ENCODE data around the gene MYO3B.
"Not testable (repeated sequence)": the region's sequence is repeated elsewhere in the genome, so short reads cannot be mapped to it uniquely, and the experiment has no call there.

Gene MYO3B

DNA sequence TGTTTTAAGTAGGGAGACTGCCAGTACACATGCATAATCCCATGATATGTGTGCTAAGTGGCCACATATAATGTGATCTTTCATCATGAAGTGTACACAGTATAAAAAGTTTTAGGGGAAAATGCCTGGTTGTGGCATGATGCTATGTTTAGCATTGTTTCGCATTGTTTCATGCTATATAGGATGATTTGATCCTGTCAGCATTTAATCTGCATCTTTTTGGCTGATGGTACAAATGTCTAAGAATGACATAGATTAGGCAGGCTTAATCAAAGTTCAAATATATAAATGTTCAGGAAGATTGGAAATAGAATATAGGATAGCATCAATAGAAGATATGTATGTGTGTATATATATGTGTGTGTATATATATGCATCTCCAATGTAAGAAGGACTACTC is 83.6 kb downstream of the MYO3B start:
- TF ChIP-seq EZH2 (IDR thresholded peaks at IDR 0.05) (no peak), POLR2AphosphoS5 (IDR thresholded peaks at IDR 0.05; ENCODE audit: borderline replicate concordance, low read depth, low read length) (no peak), FOXP2 (optimal IDR thresholded peaks at IDR 0.05; ENCODE audit: control extremely low read depth, extremely low read length, insufficient read depth) (no peak)

DNA sequence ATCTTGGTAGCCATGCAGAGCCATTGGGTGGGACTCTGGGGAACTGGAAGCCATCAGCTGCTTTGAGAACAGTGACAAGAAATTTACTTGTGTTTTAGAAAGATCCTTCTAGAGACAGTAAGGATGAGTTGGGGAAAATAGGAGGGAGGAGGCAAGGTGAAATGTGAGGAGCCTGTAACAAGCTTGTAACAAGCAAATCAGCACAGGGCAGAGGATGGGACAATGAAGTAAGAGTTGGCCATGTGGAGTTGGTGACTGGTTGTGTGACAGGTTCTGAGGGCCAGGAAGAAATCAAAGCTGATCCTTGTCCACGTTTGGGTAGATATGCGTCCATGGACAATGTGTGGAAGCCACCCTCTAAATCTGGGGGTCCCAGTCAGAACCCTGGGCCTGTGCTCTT is 84.4 kb downstream of the MYO3B start:
- no peaks in the 10 kb centered on the region for H3K36me3 ChIP-seq (ENCODE audit: insufficient read depth, low read length)
- no peak for TF ChIP-seq EZH2 (IDR thresholded peaks at IDR 0.05)
- H3K9ac ChIP-seq (ENCODE audit: insufficient read length): no peak overlapping the region
- no peak overlapping the region for H3K4me3 ChIP-seq
- no peaks in the 10 kb centered on the region for H3K9me3 ChIP-seq (ENCODE audit: low read depth, low read length)
- no peak overlapping the region for H3K27ac ChIP-seq
- DNase-seq (ENCODE audit: low read depth, low spot score): no peak

More for the DNA sequence above, 83.6 kb downstream of the MYO3B start:
- Histone ChIP-seq H3K4me3 (no peak overlapping the region), H3K27ac (no peak overlapping the region), H3K9me3 (ENCODE audit: low read depth, low read length) (no peaks in the 10 kb centered on the region), H3K36me3 (ENCODE audit: insufficient read depth, low read length) (no peaks in the 10 kb centered on the region), H3K9ac (ENCODE audit: insufficient read length) (no peak overlapping the region)
- no peak for DNase-seq (ENCODE audit: low read depth, low spot score)

DNA sequence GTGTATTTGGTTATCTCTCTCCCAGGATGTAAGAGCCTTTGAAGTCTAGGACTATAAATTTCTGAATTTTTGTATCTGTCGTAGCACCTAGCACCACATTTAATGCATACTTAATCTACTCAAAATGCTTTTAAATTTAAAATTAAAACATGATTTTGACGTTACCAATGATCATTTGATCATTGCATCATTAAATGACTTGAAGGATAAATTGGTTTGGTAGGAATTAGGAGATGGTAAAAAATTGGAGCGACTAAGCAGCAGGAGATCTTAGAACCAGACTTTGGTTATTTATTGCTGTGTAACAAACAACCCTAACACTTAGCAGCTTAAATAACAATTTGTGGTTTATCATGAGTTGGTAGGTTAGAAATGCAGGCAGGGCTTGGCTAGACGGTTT is 84.9 kb downstream of the MYO3B start:
- DNase-seq (ENCODE audit: low read depth, low spot score): no peak
- Histone ChIP-seq H3K9ac (ENCODE audit: insufficient read length) (no peak overlapping the region), H3K9me3 (ENCODE audit: low read depth, low read length) (no peaks in the 10 kb centered on the region), H3K4me3 (no peak overlapping the region), H3K27ac (no peak overlapping the region), H3K36me3 (ENCODE audit: insufficient read depth, low read length) (no peaks in the 10 kb centered on the region)
- no peak for TF ChIP-seq POLR2AphosphoS5 (IDR thresholded peaks at IDR 0.05; ENCODE audit: borderline replicate concordance, low read depth, low read length)

DNA sequence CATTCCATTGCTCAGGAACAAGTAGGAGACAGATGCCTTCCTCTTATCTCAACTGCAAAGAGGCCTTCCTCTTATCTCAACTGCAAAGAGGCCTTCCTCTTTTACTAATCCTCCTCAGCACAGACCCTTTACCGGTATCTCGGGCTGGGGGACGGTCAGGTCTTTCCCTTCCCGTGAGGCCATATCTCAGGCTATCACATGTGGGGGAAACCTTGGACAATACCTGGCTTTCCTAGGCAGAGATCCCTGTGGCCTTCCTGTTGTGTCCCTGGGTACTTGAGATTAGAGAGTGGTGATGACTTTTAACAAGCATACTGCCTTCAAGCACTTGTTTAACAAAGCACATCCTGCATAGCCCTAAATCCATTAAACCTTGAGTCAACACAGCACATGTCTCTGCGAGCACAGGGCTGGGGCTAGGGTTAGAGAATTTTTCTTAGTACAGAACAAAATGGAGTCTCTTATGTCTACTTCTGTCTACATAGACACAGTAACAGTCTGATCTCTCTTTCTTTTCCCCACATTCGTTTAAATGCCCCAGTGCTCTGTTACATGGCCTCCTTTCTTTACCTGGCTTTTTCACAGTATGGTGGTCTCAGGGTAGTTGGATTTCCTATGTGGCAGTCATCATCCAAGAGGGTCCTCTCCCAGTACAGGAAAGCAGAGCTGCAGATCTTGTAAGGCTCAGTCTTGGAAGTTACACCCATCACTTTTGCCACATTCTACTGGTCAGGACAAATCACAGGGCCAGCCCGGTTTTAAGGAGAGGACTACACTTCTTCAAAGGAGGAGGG is 86.0 kb downstream of the MYO3B start:
- not testable (repeated sequence) for DNase-seq (ENCODE audit: low read depth, low spot score); H3K36me3 ChIP-seq (ENCODE audit: insufficient read depth, low read length)

DNA sequence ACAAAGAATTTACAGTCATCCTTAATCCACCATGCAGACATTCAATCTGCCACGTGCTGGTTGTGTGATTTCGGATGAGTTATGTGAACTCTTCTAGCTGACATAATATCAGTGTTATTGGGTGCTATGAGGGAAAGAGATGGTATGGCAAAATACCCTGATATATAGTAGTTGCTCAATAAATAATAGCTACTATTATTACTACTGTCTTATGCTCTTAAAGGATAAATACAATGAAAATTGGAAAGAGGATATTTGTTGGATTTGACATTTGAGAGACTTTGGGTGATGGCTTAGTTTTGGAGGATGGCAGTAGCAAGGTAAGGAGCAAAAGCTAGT is 86.5 kb downstream of the MYO3B start:
- no peak for DNase-seq (ENCODE audit: low read depth, low spot score)
- Histone ChIP-seq H3K9ac (ENCODE audit: insufficient read length) (no peak overlapping the region), H3K27ac (no peak overlapping the region), H3K9me3 (ENCODE audit: low read depth, low read length) (no peaks in the 10 kb centered on the region), H3K36me3 (ENCODE audit: insufficient read depth, low read length) (no peaks in the 10 kb centered on the region), H3K4me3 (no peak overlapping the region)
- no peak for TF ChIP-seq POLR2AphosphoS5 (IDR thresholded peaks at IDR 0.05; ENCODE audit: borderline replicate concordance, low read depth, low read length)
- TF ChIP-seq FOXP2 (optimal IDR thresholded peaks at IDR 0.05; ENCODE audit: control extremely low read depth, extremely low read length, insufficient read depth): no peak
- no peak for TF ChIP-seq EZH2 (IDR thresholded peaks at IDR 0.05)

More for the DNA sequence above, 86.0 kb downstream of the MYO3B start:
- not testable (repeated sequence) for H3K9me3 ChIP-seq (ENCODE audit: low read depth, low read length); H3K27ac ChIP-seq; H3K4me3 ChIP-seq; H3K9ac ChIP-seq (ENCODE audit: insufficient read length)

DNA sequence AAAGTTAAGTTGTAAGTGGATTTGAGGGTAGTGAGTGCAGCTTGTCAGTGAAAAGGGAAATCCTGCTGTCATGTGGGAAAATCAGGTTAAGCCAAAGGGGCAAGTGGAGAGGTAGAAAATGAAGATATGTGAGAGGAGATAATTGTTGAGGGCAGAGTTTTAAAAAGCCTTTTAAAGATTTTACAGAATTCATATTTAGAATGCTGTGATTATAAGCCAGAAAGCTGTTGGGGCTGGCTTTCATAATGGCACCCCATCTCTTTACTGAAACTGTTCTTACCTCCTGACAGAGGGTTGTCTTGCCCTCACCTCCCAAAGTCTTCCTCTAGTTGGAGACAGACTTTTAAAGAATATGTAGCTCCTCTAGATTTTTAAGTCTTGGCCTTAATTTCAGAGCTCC is 86.9 kb downstream of the MYO3B start:
- H3K9ac ChIP-seq (ENCODE audit: insufficient read length): no peak overlapping the region
- no peaks in the 10 kb centered on the region for H3K36me3 ChIP-seq (ENCODE audit: insufficient read depth, low read length)
- DNase-seq (ENCODE audit: low read depth, low spot score): no peak
- TF ChIP-seq FOXP2 (optimal IDR thresholded peaks at IDR 0.05; ENCODE audit: control extremely low read depth, extremely low read length, insufficient read depth) (no peak), EZH2 (IDR thresholded peaks at IDR 0.05) (no peak), POLR2AphosphoS5 (IDR thresholded peaks at IDR 0.05; ENCODE audit: borderline replicate concordance, low read depth, low read length) (no peak)
- H3K27ac ChIP-seq: no peak overlapping the region
- no peak overlapping the region for H3K4me3 ChIP-seq
- no peaks in the 10 kb centered on the region for H3K9me3 ChIP-seq (ENCODE audit: low read depth, low read length)

DNA sequence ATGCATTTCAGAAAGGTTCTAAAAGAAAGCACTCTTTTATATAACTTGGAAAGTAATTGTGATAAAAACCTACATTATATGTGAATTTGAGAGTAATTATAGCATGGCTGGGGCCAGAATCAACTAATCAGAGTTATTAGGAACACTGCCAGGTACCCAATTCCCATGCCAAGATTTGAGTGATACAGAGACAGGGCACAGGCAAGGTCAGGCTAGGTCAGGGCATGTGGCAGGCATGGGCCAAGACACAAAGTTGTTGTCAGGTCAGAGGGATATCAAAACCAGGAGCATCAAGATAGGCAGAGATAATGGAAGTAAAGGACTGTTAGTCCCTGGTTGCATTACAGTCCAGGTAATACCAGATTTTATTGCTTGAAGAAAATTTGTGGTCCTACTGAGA is 87.4 kb downstream of the MYO3B start:
- no peak overlapping the region for H3K9ac ChIP-seq (ENCODE audit: insufficient read length)
- H3K4me3 ChIP-seq: no peak overlapping the region
- no peaks in the 10 kb centered on the region for H3K9me3 ChIP-seq (ENCODE audit: low read depth, low read length)
- H3K36me3 ChIP-seq (ENCODE audit: insufficient read depth, low read length): no peaks in the 10 kb centered on the region
- no peak for DNase-seq (ENCODE audit: low read depth, low spot score)
- TF ChIP-seq FOXP2 (optimal IDR thresholded peaks at IDR 0.05; ENCODE audit: control extremely low read depth, extremely low read length, insufficient read depth) (no peak), EZH2 (IDR thresholded peaks at IDR 0.05) (no peak), POLR2AphosphoS5 (IDR thresholded peaks at IDR 0.05; ENCODE audit: borderline replicate concordance, low read depth, low read length) (no peak)
- H3K27ac ChIP-seq: no peak overlapping the region

DNA sequence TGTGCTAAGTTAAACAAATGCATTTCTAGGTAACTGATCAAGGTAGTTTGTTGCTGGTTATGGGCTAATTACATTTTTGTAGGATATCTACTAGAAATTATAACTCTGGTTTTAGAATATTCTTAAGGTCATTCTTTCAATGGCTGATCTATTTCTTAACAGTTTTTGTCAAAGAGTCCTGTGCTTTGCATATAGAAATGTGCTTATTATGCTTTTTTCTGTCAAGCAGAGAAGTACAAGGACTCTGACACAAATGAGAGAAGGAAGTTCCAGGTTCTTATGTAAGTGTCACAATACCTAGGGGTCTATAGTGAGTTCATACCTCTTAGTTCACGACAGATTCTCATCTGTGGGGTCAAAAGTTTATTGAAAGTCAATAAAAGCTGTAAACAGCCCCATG is 88.4 kb downstream of the MYO3B start:
- TF ChIP-seq POLR2AphosphoS5 (IDR thresholded peaks at IDR 0.05; ENCODE audit: borderline replicate concordance, low read depth, low read length) (no peak), EZH2 (IDR thresholded peaks at IDR 0.05) (no peak), FOXP2 (optimal IDR thresholded peaks at IDR 0.05; ENCODE audit: control extremely low read depth, extremely low read length, insufficient read depth) (no peak)
- no peak overlapping the region for H3K9ac ChIP-seq (ENCODE audit: insufficient read length)
- H3K4me3 ChIP-seq: no peak overlapping the region
- no peaks in the 10 kb centered on the region for H3K36me3 ChIP-seq (ENCODE audit: insufficient read depth, low read length)
- no peak for DNase-seq (ENCODE audit: low read depth, low spot score)
- no peaks in the 10 kb centered on the region for H3K9me3 ChIP-seq (ENCODE audit: low read depth, low read length)
- H3K27ac ChIP-seq: no peak overlapping the region

DNA sequence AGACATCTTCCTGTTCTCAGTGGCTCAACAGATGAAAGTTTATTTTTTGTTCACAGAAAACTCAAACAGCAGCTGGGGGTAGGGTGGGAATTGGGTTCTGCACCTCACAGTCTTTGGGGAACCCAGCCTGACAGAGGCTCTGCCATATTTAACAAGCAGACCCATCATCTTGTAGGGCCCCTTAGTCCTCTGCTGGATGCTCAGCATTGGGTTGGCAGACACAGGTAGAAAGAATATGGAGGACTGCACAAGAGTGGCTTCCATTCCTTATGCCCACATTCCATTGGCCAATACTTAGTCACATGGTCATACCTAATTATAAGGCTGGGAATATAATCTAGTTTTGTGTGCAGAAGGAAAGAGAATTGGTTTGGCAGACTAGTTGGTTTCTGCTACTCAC is 89.1 kb downstream of the MYO3B start:
- DNase-seq (ENCODE audit: low read depth, low spot score): no peak
- H3K4me3 ChIP-seq: no peak overlapping the region
- no peak overlapping the region for H3K9ac ChIP-seq (ENCODE audit: insufficient read length)
- no peak overlapping the region for H3K27ac ChIP-seq
- TF ChIP-seq POLR2AphosphoS5 (IDR thresholded peaks at IDR 0.05; ENCODE audit: borderline replicate concordance, low read depth, low read length) (no peak), EZH2 (IDR thresholded peaks at IDR 0.05) (no peak), FOXP2 (optimal IDR thresholded peaks at IDR 0.05; ENCODE audit: control extremely low read depth, extremely low read length, insufficient read depth) (no peak)
- no peaks in the 10 kb centered on the region for H3K36me3 ChIP-seq (ENCODE audit: insufficient read depth, low read length)
- H3K9me3 ChIP-seq (ENCODE audit: low read depth, low read length): no peaks in the 10 kb centered on the region
